K562 (cell line): ENCODE measurements around the gene SCN4A. TPM values are rescaled to one million over a fixed set of nuclear protein-coding genes. Genes with fewer than 3 reads are reported as not detected.

Source experiments
- ATF3 ChIP-seq, 2 experiments: fragments of 450-650 bp in 1 of 2; sonication (generic) in 1 of 2; formaldehyde crosslinking in 1 of 2; IDR thresholded peaks in 1 of 2; conservative IDR thresholded peaks in 1 of 2; 2 replicates each; pipeline versions ENCODE4 v1.6.1 to v1.8.1; 2016 to 2023; ENCODE audit warnings: mild to moderate bottlenecking in 2 of 2, moderate library complexity in 2 of 2, inconsistent platforms in 1 of 2, missing genetic modification reagents in 1 of 2
- BDP1 ChIP-seq: IDR thresholded peaks from 3 replicates; pipeline ENCODE4 v1.6.1; 2011; ENCODE audit not compliant: insufficient read length, insufficient read depth
- CREBBP ChIP-seq: IDR thresholded peaks from one replicate; pipeline ENCODE4 v1.6.1; 2012; ENCODE audit warnings: low read depth, mild to moderate bottlenecking, control low read depth, inconsistent platforms, low read length
- E2F6 ChIP-seq, 2 experiments: IDR thresholded peaks; 2 replicates each; pipeline ENCODE4 v1.6.1; 2011; ENCODE audit warnings: borderline replicate concordance in 1 of 2, control low read depth in 1 of 2, low read depth in 1 of 2, low read length in 1 of 2, mild to moderate bottlenecking in 1 of 2, mixed read lengths in 1 of 2, moderate library complexity in 1 of 2; ENCODE audit not compliant: insufficient read depth in 1 of 2, insufficient read length in 1 of 2, poor library complexity in 1 of 2, severe bottlenecking in 1 of 2; ENCODE audit errors: extremely low read depth in 1 of 2
- E2F8 ChIP-seq: fragments of 450-650 bp; IDR thresholded peaks from 2 replicates; pipeline ENCODE4 v1.7.1; 2018; ENCODE audit warnings: mild to moderate bottlenecking, low read depth; ENCODE audit not compliant: partially characterized antibody
- HNRNPUL1 ChIP-seq: fragments of 200-400 bp; formaldehyde crosslinking; IDR thresholded peaks from 2 replicates; pipeline ENCODE4 v1.6.1; 2017; ENCODE audit warnings: low read length
- MGA ChIP-seq: fragments of 450-650 bp; IDR thresholded peaks from 2 replicates; pipeline ENCODE4 v1.6.1; 2016; ENCODE audit warnings: mild to moderate bottlenecking, moderate library complexity
- TBP ChIP-seq: optimal IDR thresholded peaks from 2 replicates; pipeline ENCODE3; 2011; ENCODE audit warnings: low read depth, low read length, improper control_type of control experiment
- polyA plus RNA-seq, 8 experiments: library from polyadenylated mRNA; depleted of rRNA in 4 of 8; stranded (reverse) in 5 of 8; unstranded in 3 of 8; fragments of >200 nt; fragmentation: Nextera tagmentation in 2 of 8; fragmentation: Illumina TruSeq in 1 of 8; extraction: Ambion mirVana in 2 of 8; extraction: Trizol in 1 of 8; gene quantifications; 2 replicates each; pipeline versions ENCODE4 v1.2.1 to v1.2.3, GENCODE V29; 2011 to 2014; ENCODE audit warnings: inconsistent platforms in 1 of 8, missing spikeins in 1 of 8
- total RNA-seq, 7 experiments: library from RNA; depleted of rRNA in 6 of 7; stranded (reverse); fragments of >200 nt in 6 of 7; fragmentation: Illumina TruSeq in 2 of 7; extraction: Trizol in 2 of 7; gene quantifications; 2 replicates each; pipeline versions ENCODE4 v1.2.1 to v1.2.3, GENCODE V29; 2011 to 2021; ENCODE audit warnings: low replicate concordance in 1 of 7

SCN4A gene
- total and polyA plus RNA-seq, 9 of the 15 experiments (the other 6 are each of a cell fraction or from before 2014, with no cell fraction given) = 0.29 to 2.6 (median 1.4) TPM

- TF ChIP-seq E2F8 (no peak), CREBBP (no peak), TBP (peak; percentile 17), HNRNPUL1 (no peak), MGA (0 out of 2 replicates have a peak, but pooled peaks have one; percentile 35), E2F6 (IDR thresholded peaks at IDR 0.05; ENCODE audit: borderline replicate concordance in 1 of 2, extremely low read depth in 1 of 2, insufficient read depth in 1 of 2, insufficient read length in 1 of 2, low read depth in 1 of 2, low read length in 1 of 2, poor library complexity in 1 of 2, severe bottlenecking in 1 of 2) (peak in 1 of 2 experiments; percentile 53), ATF3 (IDR thresholded peaks at IDR 0.05) (peak; percentile 97), ATF3 (CRISPR knock-in tag; conservative IDR thresholded peaks at IDR 0.05) (no peak), BDP1 (no peak)
Observed at GRCh38 chr17:63961355-63962212, 11.1 kb downstream of the SCN4A start (continued).
